Muscle layer of duodenum (tissue), 2 donors: ENCODE measurements around the gene SPOCK1.

Experiments used
- H3K27ac ChIP-seq: one replicate; pipeline ENCODE4 v1.7.0; 2013; ENCODE audit warnings: mild to moderate bottlenecking, low read length
- H3K27me3 ChIP-seq: one replicate; pipeline ENCODE4 v1.7.0; 2013; ENCODE audit warnings: low read depth, mild to moderate bottlenecking, control low read depth, low read length
- H3K36me3 ChIP-seq, 2 donors: one replicate each; pipeline ENCODE4 v1.7.0; 2013; ENCODE audit warnings: low read length in 2 of 2, control low read depth in 1 of 2, mild to moderate bottlenecking in 1 of 2; ENCODE audit not compliant: insufficient read depth in 2 of 2, control insufficient read depth in 1 of 2
- H3K4me1 ChIP-seq, 2 donors: one replicate each; pipeline ENCODE4 v1.7.0; 2013; ENCODE audit warnings: low read length in 2 of 2, mild to moderate bottlenecking in 2 of 2, control low read depth in 1 of 2, moderate library complexity in 1 of 2; ENCODE audit not compliant: insufficient read depth in 2 of 2, control insufficient read depth in 1 of 2
- H3K4me3 ChIP-seq, 2 donors: one replicate each; pipeline ENCODE4 v1.7.0; 2013; ENCODE audit warnings: low read length in 2 of 2, low read depth in 1 of 2, mild to moderate bottlenecking in 1 of 2
- H3K9me3 ChIP-seq, 2 donors: one replicate each; pipeline ENCODE4 v1.7.0; 2013; ENCODE audit warnings: low read length in 2 of 2, control low read depth in 1 of 2, mild to moderate bottlenecking in 1 of 2; ENCODE audit not compliant: control insufficient read depth in 1 of 2
- donor health status: healthy.

SPOCK1 gene

GRCh38 chr5:137144656-137145055 is 354.5 kb downstream of the SPOCK1 start:
- Histone ChIP-seq H3K4me1 (no peaks in the 10 kb centered on the region), H3K4me3 (no peak overlapping the region), H3K27ac (no peak overlapping the region), H3K27me3 (no peaks in the 10 kb centered on the region), H3K36me3 (no peaks in the 10 kb centered on the region), H3K9me3 (no peaks in the 10 kb centered on the region)

DNA sequence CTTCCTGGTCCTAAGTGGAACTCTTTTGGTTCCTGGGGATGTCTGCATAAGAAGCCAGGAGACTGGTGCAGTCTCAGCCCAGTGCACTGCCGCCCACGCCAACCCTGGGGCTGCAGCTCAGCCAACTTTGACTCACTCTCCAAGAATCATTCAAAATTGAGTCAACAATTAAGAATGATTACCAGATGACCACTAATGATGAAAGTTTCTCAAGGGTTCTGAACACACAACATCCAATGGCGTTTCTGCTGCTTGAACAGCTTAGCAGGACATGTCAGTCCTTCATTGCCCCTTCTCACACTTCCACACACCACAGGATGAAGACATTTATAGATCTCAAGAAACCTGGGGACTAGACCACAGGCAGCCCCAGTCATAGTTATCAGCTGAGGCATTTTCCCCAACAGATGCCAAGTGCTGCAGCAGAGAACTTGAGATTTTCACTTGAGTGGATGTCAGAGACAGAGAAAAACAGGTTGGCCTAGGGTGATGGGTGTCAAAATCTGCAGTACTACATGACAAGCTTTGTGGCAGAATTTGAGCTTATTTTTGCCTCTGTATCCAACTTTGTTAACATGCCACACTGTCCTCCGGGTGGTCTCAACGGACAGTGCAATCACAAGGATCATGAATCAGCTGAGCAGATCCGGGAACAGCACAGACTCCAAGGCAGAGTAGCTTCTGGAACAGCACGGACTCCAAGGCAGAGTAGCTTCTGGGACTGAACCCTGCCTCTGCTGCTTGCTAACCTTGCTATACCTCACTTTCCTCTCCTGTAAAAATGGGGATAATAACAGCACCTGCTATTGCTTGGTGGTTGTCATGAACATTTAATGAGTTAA is 356.1 kb downstream of the SPOCK1 start:
- Histone ChIP-seq H3K9me3 (no peaks in the 10 kb centered on the region), H3K4me1 (no peaks in the 10 kb centered on the region), H3K36me3 (no peaks in the 10 kb centered on the region), H3K4me3 (no peak overlapping the region), H3K27me3 (no peaks in the 10 kb centered on the region), H3K27ac (no peak overlapping the region)

DNA sequence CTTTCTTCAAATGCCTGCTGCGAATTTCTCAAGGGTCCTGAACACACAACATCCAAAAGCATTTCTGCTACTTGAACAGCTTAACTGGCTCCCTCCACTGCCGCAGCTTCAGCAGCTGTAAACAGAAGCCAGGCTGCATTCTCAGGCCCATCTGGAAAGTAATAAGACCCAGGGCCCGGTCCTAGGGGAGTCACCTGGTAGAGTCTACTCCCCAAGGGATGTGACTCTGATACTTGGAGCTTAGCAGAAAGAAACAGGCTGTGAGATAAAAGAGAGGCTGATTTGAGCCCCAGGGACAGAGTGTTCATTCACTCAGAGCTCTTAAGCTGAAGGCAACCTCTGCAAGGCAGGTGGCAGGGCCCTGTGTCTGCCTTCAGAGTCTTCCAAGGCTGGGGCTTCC is 356.8 kb downstream of the SPOCK1 start:
- no peak overlapping the region for H3K27ac ChIP-seq
- no peaks in the 10 kb centered on the region for H3K9me3 ChIP-seq
- no peaks in the 10 kb centered on the region for H3K27me3 ChIP-seq
- H3K4me1 ChIP-seq, result no peaks in the 10 kb centered on the region
- H3K4me3 ChIP-seq, result no peak overlapping the region
- H3K36me3 ChIP-seq, result no peaks in the 10 kb centered on the region

DNA sequence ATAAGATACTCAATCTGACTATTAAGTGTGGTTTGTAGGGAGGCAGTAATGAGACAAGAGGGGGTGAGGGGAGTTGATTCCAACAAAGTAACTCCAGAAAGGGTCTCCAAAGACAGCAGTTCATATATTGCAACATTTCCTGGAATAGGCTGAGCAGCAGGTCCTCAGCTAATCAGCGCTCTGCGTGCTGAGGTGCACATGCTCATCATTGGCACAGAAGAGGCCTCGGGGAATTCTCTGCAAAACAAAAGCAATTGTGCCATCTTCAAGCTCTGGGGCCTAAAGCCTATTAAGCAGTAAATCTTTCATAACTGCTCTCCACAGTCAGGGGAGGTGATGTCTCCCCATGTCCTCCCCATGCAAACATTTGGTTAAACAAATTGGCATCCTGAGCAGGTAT is 357.3 kb downstream of the SPOCK1 start:
- no peaks in the 10 kb centered on the region for H3K27me3 ChIP-seq

GRCh38 chr5:137136991-137137632 is 362.0 kb downstream of the SPOCK1 start:
- Histone ChIP-seq H3K9me3 (no peaks in the 10 kb centered on the region), H3K27me3 (no peaks in the 10 kb centered on the region), H3K4me1 (no peaks in the 10 kb centered on the region), H3K36me3 (no peaks in the 10 kb centered on the region), H3K27ac (no peak overlapping the region), H3K4me3 (no peak overlapping the region)

More for the DNA sequence above, 357.3 kb downstream of the SPOCK1 start:
- Histone ChIP-seq H3K4me1 (no peaks in the 10 kb centered on the region), H3K27ac (no peak overlapping the region), H3K9me3 (no peaks in the 10 kb centered on the region), H3K4me3 (no peak overlapping the region), H3K36me3 (no peaks in the 10 kb centered on the region)

GRCh38 chr5:137134920-137135532 is 364.1 kb downstream of the SPOCK1 start:
- Histone ChIP-seq H3K4me3 (no peak overlapping the region), H3K9me3 (no peaks in the 10 kb centered on the region)

GRCh38 chr5:137129886-137130680 is 369.0 kb downstream of the SPOCK1 start:
- Histone ChIP-seq H3K36me3 (no peaks in the 10 kb centered on the region), H3K27ac (no peak overlapping the region), H3K4me3 (no peak overlapping the region), H3K4me1 (no peaks in the 10 kb centered on the region), H3K27me3 (no peaks in the 10 kb centered on the region), H3K9me3 (no peaks in the 10 kb centered on the region)

More at GRCh38 chr5:137134920-137135532, 364.1 kb downstream of the SPOCK1 start:
- Histone ChIP-seq H3K36me3 (no peaks in the 10 kb centered on the region), H3K4me1 (no peaks in the 10 kb centered on the region), H3K27ac (no peak overlapping the region), H3K27me3 (no peaks in the 10 kb centered on the region)

DNA sequence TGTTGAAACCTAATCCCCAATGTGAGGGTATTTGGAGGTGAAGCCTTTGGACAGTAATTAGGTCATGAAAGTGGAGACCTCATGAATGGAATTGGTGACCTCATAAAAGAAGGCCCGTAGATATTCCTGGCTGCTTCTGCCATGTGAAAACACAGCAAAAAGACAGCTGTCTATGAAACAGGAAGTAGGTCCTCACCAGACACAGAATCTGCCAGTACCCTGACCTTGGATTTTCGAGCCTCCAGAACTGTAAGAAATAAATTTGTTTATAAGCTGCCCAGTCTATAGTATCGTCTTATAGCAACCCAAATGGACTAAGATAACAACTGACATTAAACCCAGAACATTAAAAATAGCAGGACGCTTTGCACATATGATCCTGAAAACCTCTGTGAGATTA is 371.1 kb downstream of the SPOCK1 start:
- Histone ChIP-seq H3K9me3 (no peaks in the 10 kb centered on the region), H3K4me3 (no peak overlapping the region), H3K27me3 (no peaks in the 10 kb centered on the region), H3K36me3 (no peaks in the 10 kb centered on the region), H3K27ac (no peak overlapping the region), H3K4me1 (no peaks in the 10 kb centered on the region)

- H3K4me1 ChIP-seq, result no peaks in the 10 kb centered on the region
- no peak overlapping the region for H3K27ac ChIP-seq
- H3K9me3 ChIP-seq, result no peaks in the 10 kb centered on the region
- no peaks in the 10 kb centered on the region for H3K27me3 ChIP-seq
- no peak overlapping the region for H3K4me3 ChIP-seq
- no peaks in the 10 kb centered on the region for H3K36me3 ChIP-seq
Observed at GRCh38 chr5:137126829-137127228, 372.3 kb downstream of the SPOCK1 start.

DNA sequence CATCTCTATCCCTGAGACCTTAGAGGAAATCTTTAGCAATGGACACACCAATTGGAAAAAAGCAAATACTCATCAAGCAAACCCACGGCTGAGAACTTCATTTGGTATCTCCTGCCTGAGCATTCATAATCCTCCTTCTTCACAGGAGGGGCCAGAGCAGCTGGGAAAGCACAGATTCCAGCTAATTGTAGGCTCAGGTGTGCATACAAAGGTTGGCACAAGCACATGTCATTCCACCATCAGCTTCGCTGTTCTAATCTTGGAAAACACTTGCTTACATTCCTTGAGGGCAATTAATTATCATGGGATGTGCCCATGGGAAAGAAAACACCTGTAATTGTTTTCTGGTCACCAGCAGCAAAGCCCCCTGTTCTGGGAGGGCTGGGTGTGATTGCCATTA is 376.6 kb downstream of the SPOCK1 start:
- no peaks in the 10 kb centered on the region for H3K36me3 ChIP-seq
- no peaks in the 10 kb centered on the region for H3K4me1 ChIP-seq
- H3K4me3 ChIP-seq, result no peak overlapping the region
- no peaks in the 10 kb centered on the region for H3K27me3 ChIP-seq
- H3K27ac ChIP-seq, result no peak overlapping the region
- H3K9me3 ChIP-seq, result no peaks in the 10 kb centered on the region

- no peaks in the 10 kb centered on the region for H3K9me3 ChIP-seq
- H3K4me3 ChIP-seq, result no peak overlapping the region
- H3K36me3 ChIP-seq, result no peaks in the 10 kb centered on the region
- no peaks in the 10 kb centered on the region for H3K27me3 ChIP-seq
- H3K4me1 ChIP-seq, result no peaks in the 10 kb centered on the region
- no peak overlapping the region for H3K27ac ChIP-seq
Observed at GRCh38 chr5:137122075-137122474, 377.1 kb downstream of the SPOCK1 start.
